Non-pigmented ciliary epithelial cell (primary cell): ENCODE measurements around the gene CORO2B.

Source experiments
- DNase-seq: peaks from one replicate; pipeline ENCODE4 v3.0.0-alpha.2; 2010; ENCODE audit warnings: low read depth

The CORO2B gene

DNA sequence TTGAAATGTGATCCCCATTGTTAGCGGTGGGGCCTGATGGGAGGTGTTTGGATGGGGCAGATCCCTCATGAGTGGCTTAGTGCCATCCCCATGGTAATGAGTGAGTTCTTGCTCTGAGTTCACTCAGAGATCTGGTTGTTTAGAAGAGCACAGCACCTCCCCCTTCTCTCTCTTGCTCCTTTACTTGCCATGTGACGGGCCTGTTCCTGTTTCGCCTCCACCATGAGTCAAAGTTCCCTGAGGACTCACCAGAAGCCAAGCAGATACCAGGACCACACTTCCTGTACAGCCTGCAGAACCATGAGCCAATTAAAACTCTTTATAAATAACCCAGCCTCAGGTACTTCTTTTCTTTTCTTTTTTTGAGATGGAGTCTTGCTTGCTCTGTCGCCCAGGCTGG, 195.3 kb downstream of the CORO2B start:
- no peak for DNase-seq

DNA sequence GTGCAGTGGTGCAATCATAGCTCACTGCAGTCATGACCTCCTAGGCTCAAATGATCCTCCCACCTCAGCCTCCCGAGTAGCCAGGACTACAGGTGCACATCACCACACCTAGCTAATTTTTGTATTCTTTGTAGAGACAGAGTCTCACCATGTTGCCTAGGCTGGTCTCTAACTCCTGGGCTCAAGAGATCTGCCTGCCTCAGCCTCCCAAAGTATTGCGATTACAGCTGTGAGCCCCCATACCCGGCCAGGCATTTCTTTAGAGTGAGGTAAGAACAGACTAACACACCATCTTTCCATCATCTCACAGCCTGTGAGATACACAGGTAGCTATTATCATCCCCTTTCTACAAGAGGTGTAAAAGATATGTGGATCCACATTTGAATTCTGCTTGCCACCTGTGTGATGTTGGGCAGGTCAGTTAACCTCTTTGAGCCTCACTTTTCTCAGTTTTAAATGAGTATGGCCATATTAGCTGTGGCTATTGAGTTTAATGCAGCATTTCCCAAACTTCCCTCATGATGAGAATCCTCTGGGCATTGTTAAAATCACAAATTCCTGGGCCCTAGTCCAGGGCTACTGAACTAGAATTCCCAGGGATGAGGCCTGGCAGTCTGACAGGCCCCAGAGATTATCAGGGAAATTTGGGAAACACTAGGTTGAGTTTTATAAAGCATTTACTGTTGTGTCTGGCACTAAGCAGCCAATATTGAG, 195.9 kb downstream of the CORO2B start:
- no peak for DNase-seq

DNA sequence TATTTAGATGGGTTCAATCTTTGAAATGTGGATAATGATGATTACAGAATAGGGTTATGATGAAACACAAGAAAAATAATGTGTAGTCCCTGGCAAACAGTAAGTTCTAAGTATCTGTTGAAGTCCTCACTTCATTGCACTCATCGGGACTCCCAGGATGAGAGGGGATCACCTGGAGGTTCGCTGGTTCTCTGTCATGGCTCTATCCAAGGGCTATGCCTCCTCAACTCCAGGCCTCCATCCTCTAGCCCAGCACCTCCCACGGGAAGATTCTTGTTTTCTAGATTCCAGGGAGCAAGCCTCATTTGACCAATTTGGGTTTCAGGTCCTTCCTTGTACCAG, 196.4 kb downstream of the CORO2B start:
- DNase-seq, result no peak

DNA sequence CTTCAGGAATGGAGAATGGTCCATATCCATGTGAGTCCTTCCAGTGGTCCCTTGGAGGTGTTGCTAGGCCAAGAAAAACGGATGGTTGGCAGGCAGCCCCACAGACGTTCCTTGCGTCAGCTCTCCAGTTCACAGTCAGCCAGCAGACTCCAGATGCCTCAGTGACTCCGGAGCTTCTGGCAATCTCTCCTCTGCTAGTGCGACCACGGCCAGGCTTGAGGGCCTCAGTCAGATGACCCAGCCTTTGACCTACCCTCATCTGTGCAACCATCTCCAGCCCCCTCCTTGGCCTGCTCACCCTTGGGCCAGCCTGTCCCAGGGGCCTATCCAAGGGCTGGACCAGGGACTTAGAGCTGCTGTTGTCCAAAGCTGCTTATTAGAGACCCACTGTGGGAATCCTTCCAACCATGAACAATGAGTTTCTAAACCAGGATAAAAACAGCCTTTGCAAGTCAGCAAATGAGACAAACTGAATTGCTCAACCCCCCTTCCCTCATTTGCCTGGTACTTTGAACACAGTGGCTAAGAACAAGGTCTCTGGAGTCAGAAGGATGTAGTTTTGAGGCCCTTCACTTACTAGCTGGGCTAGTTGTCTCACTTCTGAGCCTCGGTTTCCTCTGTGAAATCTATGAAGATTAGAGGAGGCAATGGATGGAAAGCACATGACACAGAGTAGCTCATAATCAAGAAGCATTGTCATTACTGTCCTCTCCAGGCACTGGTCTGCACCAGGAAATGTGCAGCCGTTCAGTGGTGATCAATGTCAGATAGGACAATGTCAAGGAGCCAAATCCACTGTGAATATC, 197.1 kb downstream of the CORO2B start:
- DNase-seq, result no peak

GRCh38 chr15:68776477-68777270, 197.9 kb downstream of the CORO2B start:
- DNase-seq, result no peak
